DOHH2 (cell line): ENCODE data around the gene CHMP4A.

ENCODE experiments used
- CTCF ChIP-seq: fragments of 200-600 bp; sonication (generic); IDR thresholded peaks from one replicate; pipeline ENCODE4 v1.5.1; 2014; ENCODE audit warnings: antibody characterized with exemption, mild to moderate bottlenecking, low read depth, low read length; ENCODE audit not compliant: poor library complexity, severe bottlenecking
- EZH2phosphoT487 ChIP-seq: fragments of 200-600 bp; sonication (generic); IDR thresholded peaks from 2 replicates; pipeline ENCODE4 v1.6.1; 2017; ENCODE audit warnings: borderline replicate concordance, mild to moderate bottlenecking, antibody characterized with exemption, low read length, moderate library complexity, mixed read lengths

GRCh38 chr14:24207625-24208024 is 5.7 kb downstream of the CHMP4A start:
- TF ChIP-seq CTCF (no peak), EZH2phosphoT487 (no peak)
